ENCODE measurements around the gene TBL3.
A peak's percentile ranks its signal among the peaks of the same experiment; 100 is the strongest.

TBL3 gene

GRCh38 chr16:2023092-2024031 lies 51.5 kb downstream of the TBL3 start:
- peak; percentile 51 for DNase-seq

- DNase-seq: no peak
Observed at GRCh38 chr16:2024032-2024420, 52.2 kb downstream of the TBL3 start.

GRCh38 chr16:2025251-2025650 lies 53.4 kb downstream of the TBL3 start:
- no peak for DNase-seq

- no peak for DNase-seq
Observed at GRCh38 chr16:2025878-2026460, 54.1 kb downstream of the TBL3 start.

DNA sequence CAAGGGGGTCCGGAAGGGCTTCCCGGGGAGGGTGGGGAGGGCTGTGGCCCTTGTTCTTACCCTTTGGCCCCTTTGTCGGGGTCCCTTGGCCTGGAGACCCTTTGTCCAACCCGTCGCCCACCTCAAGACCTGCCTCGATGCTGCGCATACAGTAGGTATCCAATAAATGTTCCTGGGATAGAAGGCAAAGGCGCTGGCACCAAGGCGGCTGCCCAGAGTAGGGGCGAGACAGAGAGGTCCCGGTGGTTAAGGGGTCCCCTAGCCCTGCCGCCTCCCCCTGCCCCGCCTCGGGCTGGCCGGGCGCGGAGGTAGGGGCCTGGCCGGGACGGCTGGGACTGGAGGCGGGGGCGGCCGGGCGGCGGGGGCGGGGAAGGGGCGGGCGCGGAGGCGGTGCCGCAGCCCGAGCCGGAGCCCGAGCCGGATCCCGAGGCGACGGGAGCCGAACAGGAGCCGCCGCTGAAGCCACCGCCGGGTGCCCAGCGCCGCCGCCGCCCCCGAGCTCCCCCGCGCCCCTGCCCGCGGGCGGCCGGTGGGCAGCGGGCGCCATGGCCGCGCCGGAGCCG lies 54.7 kb downstream of the TBL3 start, which contains the start of gene NHERF2:
NHERF2 (plus strand) TSS at position 442 of the 563 bp plus-strand sequence; CDS start at position 546, 104 bp downstream.
- no peak for DNase-seq

DNA sequence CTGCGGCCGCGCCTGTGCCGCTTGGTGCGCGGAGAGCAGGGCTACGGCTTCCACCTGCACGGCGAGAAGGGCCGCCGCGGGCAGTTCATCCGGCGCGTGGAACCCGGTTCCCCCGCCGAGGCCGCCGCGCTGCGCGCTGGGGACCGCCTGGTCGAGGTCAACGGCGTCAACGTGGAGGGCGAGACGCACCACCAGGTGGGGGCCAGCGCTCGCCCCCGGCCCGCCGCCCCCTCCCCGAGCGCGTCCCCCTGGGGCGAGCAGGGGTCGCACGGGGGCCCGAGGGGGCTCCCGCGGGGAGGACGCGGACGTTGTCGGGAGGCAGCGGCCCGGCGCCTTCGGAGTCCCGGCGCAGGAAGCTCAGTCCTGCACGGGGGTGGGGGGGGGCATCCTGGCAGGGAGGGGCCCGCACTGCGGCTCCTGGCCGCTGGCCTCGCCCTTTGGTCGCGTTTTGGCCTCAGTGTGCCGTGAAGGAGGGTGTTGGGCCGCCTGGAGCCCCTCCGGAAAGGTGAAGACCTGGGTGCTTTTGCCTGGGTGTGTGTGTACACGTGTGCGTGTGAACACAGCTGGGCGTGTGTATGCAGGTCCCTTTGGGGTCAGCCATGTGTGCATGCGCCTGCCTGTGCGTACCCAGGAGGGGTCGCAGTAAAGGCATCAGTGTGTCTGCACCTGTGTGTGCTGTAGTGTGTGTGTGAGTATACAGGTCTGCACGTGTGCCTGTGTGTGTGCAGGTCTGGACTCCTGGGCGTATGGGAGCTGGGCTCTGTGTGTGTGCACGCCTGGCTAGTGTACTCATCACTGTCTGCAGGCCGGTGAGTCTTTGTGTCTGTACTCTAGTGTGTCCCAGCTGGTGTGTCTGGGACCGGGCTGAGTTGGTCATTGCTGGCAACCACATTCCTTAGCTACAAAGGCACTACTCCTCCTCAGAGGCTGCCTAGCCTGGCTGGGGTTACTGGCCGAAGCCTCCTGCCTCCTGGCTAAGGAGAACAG lies 55.5 kb downstream of the TBL3 start:
- no peak for DNase-seq

- DNase-seq: no peak
Observed at GRCh38 chr16:2028146-2028545, 56.3 kb downstream of the TBL3 start.

DNA sequence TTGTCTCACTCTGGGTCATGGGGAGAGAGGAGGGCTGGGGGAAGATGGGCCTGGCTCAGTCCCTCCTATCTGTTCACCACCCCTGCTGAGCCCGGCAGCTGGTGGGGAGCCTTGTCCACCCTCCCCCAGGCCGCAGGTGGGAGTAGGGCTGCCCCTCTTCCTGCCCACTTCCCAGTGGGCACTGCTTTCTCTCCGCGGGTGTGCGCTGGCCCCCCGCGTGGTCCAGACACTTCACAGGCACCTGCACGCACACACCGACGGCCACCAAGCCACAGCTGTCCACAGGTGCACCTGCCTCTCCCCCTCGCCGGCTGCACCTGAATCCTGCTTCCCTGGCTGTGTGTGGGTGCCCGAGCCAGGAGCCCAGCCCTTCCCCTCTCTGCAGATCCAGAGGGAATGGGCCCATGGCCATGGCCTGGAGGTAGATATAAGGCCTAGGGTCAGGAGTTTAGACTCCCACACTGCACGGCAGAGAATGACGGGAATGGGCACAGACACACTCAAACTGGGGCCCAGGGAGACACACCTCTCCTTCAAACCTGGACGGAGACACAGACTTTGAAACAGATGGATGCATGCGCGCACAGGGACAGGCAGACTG lies 56.9 kb downstream of the TBL3 start:
- DNase-seq: no peak

DNA sequence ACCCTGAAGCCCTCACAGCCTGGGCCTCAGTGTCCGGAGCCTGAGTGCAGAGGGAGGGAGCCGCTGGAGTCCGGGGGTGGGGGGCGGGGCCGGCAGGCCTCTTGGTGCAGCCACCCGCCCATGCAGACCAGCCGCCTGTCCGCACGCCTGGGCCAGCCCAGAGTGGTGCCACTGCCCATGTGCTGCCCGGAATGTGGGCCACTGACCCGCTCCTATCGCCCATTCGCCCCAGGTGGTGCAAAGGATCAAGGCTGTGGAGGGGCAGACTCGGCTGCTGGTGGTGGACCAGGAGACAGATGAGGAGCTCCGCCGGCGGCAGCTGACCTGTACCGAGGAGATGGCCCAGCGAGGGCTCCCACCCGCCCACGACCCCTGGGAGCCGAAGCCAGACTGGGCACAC lies 57.5 kb downstream of the TBL3 start:
- no peak for DNase-seq

DNA sequence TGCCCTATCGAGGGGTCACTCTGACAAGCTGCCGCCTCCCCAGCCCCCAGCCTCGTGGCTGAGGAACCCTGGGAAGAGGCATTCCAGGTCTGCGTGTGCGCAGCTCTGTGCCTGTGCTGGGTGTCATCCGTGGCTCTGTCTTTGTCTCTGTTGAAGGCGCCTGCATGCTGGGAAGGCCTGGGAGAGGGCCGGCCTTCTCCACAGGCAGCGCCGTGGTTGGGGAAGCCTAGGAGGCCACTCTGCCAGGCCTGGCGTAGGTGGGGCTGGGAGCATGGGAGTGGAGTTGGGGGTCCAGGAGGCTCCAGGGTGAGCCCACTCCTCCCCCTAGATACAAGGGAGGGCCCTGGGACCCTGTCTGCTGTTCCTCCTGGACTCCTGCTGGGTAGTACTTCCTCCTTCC lies 58.2 kb downstream of the TBL3 start:
- DNase-seq: no peak

GRCh38 chr16:2031081-2031577 lies 59.3 kb downstream of the TBL3 start:
- DNase-seq: no peak
